Activated CD4-positive, alpha-beta T cell treated with anti-CD3 and anti-CD28 coated beads, Interleukin-2, amount 50 U/mL, for 1 hour (primary cell): Measurements from ENCODE around the gene ATP5F1A.
A peak's percentile ranks its signal among the peaks of the same experiment; 100 is the strongest.
"Not testable (repeated sequence)": the region's sequence is repeated elsewhere in the genome, so short reads cannot be mapped to it uniquely, and the experiment has no call there.

Experiments
- DNase-seq: peaks from one replicate; pipeline ENCODE4 v3.0.0-alpha.2; 2020

The ATP5F1A gene

DNA sequence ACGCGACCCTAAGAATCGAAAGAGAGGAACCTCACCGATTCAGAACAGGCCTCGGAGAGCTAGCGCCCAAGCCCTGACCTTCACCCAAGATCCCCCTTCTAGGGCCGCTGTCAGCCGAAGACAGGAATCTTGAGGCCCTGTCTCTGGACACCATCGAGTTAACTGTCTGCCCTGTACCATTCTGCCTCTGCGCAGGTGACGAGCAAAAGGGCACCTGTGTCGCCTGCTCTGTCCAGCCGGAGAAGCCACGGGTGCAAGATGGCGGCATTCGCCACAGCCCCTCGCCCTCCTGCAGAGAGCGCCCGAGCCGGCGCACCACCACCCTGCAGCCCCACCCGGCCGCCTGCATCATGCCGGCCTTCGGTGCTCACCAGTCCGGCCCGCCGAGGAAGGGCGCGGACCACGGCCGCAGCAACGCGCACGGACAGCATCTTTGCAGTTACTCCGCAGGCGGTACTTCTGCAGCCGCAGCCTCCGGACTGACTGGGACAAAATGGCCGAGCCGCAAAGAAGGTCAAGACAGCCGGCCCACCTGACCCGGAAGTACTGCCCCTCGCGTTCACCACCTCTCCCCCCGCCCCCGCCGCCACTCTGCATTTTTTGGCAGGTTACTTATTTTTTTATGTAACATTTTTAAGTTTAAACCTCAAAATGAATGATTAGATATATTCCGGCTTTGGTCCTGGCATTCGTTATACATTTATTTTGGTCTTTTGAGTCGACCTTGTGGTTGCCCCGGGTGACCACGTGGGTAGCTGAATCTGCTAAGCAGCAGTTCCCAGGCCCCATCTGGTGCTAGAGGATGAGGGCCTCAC, at the start of gene ATP5F1A:
Gene ATP5F1A, minus strand, starts transcription at position 496 of the 815 bp plus-strand sequence. Its CDS starts 65 bp downstream, at position 431.
- DNase-seq = peak; percentile 81

DNA sequence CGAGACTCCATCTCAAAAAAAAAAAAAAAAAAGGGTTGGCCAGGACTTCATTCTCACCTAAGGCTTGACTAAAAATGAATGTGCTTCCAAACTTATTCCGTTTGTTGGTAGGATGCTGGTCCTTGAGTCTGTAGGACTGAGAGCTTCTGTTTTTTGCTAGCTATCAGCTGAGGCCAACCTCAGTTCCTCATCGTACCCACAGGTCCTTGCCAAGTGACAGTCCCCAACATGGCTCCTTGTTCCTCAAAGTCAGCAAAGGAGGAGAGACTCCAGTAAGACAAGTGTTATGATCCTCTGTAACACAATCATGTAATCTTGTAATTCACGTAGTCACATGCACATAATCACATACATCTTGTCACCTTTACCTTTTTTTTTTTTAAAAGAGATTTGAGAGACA, 43.1 kb upstream of the ATP5F1A start:
- DNase-seq = no peak

DNA sequence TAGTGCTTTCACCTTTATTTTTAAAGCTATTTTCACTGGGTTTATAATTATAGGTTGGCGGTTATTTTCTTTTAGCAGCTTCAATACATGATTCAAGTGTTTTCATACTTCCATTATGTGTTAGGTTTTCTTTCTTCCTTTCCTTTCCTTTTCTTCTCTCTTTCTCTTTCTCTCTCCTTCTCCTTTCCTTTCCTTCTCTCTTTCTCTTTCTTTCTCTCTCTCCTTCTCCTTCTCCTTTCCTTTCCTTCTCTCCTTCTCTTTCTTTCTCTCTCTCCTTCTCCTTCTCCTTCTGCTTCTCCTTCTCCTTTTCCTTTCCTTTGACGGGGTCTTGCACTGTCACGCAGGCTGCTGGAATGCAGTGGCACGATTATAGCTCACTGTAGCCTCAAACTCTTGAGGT, 42.1 kb upstream of the ATP5F1A start:
- no peak for DNase-seq

DNA sequence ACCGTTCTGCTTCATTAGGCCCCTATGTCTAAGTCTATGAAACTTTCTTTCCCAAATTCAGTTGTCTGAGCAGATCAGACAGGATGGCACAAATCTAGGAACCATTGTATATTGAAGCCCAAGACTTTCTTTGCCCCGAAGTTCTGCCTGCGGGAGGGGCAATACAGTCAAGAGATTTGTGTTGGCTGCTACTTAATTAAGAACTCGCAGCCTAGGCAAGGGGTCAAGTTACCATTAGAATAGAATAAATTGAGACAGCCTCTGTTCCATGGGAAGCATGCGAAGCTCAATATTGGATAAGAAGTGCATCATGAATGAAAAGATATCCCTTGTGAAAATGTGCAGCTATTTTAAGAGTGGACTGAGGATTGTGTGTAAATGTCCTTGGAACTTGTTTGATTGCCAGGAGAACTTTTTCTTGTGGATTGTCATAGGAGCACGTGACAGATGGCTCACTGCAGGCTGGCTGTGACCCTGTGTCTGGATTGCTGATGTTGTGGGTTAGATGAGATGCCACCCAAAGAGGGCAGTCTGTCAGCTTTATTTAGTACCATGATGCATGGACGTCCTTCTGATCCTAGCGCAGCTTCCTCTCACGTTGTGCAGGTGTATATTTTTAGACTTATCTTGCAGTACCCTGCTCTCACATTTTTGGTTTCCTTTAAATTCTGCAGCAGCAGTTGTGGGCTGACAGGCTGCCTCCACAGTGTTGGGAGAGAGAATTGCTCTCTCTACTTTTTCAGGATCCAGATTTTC, 37.0 kb upstream of the ATP5F1A start:
- DNase-seq = no peak

DNA sequence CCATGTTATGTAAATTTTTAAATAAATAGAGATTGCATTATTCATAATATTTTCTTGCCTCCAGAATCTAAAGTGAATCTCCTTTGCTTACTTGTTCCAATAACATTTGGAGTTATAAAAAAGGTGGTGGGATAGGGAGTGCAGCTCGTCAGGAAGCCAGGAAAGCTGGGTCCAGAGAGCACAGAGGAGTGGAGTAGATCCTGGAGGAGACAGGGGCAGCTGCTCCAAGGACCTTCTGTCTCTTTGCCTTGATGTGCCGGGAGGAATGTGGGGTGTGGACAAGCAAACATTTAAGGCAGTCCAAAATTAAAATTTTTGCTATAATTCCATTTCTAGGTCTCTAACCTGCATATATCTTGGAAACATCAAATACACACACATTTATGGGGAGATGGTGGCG, 35.4 kb upstream of the ATP5F1A start:
- no peak for DNase-seq

DNA sequence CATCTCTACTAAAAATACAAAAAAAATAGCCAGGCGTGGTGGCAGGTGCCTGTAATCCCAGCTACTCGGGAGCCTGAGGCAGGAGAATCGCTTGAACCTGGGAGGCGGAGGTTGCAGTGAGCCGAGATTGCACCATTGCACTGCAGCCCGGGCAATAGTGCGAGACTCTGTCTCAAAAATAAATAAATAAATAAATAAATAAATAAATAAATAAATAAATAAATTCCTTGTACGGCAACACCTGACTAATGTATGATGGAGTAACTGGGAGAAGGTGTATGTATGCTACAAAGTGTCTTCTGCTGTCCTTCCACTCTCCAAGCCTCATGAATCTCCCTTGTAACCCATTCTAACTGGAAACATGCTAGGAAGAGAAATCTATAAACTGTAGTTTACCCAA, 32.5 kb upstream of the ATP5F1A start:
- not testable (repeated sequence) for DNase-seq

DNA sequence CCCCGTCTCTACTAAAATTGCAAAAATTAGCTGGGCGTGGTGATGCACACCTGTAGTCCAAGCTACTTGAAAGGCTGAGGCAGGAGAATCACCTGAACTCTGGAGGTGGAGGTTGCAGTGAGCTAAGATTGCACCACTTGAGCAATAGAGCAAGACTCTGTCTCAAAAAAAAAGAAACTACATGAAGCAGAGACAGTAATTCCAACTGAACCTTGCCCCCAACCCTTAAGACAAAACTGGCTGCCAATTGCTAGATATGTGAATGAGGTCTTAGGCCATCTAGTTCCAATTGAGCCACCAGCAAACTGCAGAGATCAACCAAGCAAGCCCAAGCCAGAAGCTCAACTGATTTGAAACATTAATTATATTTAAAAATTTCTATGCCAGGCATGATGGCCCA, 32.0 kb upstream of the ATP5F1A start:
- no peak for DNase-seq

DNA sequence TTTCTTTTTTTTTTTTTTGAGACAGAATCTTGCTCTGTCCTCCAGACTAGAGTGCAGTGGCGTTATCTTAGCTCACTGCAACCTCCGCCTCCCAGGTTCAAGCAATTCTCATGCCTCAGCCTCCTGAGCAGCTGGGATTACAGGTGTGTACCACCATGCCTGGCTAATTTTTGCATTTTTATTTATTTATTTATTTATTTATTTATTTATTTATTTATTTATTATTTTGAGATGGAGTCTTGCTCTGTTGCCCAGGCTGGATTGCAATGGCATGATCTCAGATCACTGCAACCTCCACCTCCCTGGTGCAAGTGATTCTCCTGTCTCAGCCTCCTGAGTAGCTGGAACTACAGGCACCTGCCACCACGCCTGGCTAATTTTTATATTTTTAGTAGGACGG, 28.5 kb upstream of the ATP5F1A start:
- DNase-seq = not testable (repeated sequence)

DNA sequence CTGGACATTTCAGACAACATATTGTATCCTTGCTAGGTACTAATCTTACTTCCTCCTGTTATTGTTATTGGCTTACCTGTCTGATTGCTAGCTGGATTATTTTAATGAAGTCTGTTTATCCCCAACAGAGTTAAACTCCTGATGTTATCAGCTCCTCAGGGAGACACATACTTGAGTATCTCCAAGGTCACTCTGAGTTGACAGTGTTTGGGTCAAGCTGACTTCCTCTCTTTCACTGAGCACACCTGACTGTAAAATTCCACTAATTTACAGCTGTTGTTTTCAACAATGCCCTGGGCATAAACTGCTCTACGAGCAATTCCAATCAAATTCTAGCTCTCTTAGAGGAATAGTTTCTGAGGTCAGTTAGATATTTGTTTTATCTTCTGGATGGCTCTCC, 15.7 kb upstream of the ATP5F1A start:
- no peak for DNase-seq

DNA sequence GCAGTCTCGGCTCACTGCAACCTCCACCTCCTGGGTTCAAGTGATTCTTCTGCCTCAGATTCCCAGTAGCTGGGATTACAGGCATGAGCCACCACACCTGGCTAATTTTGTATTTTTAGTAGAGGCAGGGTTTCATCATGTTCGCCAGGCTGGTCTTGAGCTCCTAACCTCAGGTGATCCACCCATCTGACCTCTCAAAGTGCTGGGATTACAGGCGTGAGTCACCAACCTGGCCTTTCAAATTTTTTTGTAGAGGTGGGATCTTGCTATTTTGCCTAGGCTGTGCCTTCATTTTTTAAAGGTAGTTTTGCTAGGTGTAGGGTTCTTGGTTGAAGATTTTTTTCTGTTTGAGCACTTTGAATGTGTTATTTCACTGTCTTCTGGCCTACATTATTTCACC, 12.3 kb upstream of the ATP5F1A start:
- no peak for DNase-seq

DNA sequence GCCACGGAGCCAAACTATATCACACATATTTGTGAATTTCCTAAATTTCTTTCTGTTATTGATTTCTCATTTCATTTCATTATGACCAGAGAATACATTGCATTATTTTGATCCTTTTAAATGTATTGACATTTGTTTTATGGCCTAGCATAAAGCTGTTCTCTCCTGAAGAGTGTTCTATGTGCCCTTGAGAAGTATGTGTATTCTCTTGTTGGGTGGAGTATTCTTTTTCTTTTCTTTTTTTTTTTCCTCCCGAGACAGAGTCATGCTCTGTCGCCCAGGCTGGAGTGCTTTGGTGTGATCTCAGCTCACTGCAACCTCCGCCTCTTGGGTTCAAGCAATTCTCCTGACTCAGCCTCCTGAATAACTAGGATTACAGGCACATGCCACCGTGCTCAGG, 11.3 kb upstream of the ATP5F1A start:
- DNase-seq = no peak

DNA sequence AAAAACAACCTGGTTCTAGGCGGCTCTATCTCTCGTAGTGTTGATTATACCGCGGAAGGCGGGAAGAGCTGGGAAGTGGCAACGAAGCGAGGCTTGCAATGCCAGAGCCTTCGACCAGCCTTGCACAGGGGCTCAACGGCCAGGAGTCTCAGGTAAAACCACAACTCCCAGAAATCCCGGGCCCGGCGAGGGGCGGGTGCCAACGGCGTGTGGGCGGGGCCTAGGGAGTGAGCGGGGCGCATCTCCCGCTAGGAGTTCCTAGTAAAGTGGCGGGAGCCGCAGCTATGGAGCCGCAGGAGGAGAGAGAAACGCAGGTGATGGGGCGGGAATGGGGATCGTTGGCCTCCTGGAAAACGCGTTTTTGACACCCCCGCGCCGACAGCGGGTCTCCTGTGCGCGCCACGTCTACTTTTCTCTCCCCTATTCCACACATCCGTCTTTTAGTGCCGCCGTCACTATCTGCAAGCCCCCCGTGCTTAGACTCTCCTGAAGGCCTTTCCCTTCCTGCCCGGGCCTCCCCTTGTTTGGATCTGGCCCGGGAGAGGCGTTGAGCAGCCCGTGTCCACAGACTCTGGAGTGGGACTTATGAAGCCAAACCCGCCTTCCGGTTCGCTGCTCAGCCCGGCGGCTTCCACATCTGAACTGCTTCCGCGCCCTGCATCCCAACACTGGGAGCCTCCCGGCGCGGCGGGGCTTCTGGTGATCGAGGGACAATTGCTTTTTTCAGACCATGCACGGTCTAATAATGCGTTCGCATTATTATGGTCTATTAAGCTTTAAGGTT, 6.2 kb upstream of the ATP5F1A start, which contains the start of gene HAUS1:
Gene HAUS1, plus strand, starts transcription at position 258 of the 784 bp plus-strand sequence. Its CDS starts 27 bp downstream, at position 285.
- DNase-seq = peak; percentile 76

DNA sequence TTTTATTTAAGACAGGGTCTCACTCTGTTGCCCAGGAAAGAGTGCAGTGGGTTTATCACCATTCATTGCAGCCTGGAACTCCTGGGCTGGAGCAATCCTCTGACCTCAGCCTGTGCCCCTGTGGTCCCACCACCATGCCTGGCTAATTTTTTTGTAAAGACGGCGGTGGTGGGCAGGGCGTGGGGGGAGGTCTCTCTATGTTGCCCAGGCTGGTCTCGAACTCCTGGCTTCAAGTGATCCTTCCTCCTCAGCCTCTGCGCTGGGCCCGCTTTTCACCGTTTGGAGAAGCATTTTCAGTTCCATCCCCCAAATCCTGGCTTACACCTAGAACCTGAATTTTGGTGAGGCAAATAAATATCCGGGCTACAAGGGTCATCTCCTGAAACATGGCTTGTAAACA, 1.4 kb upstream of the ATP5F1A start:
- no peak for DNase-seq

DNA sequence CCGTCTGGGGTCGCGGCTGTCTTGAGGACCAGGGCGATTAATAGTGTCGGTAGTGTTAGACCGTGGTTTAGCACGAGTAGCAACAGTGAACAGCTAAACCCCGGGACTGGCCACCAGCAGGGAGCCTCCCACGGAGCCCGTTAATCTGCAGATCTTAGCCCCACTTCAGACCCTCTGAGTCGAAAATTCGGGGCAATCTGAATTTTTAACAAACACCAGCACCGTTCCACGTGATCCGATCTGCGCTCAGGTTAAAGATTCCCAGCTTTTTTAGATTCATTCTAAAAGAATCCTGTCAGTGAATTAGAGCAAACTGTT, 479 bp upstream of the ATP5F1A start:
- DNase-seq = no peak

DNA sequence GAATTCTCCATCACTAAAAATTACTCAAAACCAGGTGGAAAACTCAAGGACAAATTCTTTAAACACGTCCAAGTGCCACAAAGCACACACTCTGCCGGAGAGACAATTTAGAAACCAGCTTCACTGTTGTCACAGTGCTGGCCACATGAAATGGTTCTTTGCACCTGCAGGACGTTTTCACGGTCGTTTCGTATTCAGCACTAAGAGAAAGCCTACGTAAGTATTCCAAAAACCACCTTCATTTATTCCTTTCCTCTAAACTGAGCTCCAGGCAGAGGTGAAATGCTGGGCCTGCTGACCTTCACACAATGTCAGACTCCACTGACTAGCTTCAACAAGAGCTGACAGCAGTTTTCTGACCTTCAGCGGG, 680 bp downstream of the ATP5F1A start:
- DNase-seq = no peak

DNA sequence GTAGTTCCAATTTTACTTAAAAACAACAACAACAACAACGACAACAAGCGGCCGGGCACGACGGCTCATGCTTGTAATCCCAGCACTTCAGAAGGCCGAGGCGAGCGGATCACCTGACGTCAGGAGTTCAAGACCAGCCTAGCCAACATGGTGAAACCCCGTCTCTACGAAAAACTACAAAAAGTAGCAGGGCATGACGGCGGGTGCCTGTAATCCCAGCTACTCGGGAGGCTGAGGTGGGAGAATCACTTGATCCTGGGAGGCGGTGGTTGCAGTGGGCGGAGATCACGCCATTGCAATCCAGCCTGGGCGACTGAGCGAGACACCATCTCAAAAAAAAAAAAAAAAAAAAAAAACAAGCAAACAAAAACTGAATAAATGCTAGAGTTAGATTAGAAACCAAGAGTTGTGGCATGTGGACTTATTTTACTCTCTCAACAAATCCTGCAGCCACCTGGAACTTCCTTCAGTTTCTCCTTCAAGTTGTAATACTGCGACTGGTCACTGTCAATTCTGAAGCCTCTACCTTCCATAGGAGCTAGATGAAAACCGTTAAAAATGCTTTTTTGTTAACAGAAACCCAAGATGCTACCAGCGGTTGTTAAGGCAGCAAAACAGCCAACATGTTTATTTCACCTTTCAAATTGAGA, 1.3 kb downstream of the ATP5F1A start:
- DNase-seq = no peak

DNA sequence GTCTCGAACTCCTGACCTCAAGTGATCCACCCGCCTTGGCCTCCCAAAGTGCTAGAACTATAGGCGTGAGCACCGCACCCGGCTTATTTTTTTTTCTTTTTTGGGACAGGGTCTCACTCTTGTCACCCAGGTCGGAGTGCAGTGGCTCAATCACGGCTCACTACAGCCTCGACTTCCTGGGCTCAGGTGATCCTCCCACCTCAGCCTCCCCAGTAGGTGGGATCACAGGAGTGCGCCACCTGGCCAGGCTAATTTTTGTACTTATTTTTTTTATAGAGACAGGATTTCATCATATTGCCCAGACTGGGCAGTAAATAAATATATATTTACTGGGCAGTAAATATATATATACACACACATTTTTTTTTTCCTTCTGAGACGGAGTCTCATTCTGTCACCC, 2.6 kb downstream of the ATP5F1A start:
- DNase-seq = no peak

DNA sequence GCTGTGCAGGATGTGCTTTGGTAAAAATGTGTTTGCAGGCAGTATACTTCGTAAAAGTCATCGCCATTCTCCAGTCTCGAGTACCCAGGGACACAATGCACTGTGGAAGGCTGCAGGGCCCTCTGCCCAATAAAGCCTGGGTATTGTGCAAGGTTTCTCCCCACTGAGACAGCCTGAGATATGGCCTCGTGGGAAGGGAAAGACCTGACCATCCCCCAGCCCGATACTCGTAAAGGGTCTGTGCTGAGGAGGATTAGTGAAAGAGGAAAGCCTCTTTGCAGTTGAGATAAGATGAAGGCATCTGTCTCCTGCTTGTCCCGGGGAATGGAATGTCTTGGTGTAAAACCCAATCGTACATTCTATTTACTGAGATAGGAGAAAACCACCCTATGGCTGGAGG, 9.6 kb downstream of the ATP5F1A start:
- DNase-seq = not testable (repeated sequence)

DNA sequence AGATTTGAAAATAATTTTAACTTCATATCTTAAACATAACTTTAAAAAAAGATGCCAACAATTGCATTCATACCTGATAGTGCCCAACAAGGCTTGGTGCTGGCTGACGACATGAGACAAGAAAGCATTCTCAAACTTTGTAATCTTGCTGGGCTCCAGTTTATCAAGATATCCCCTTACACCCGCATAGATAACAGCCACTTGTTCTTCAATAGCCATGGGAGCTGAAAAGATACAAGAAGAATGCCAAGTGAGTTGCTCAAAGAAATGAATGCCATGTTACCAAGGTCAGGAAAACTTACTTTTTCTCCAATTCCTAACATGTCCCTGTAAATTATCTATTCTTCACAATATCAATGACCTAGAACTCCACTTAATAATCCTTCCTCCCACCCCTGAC, 13.7 kb downstream of the ATP5F1A start:
- no peak for DNase-seq

DNA sequence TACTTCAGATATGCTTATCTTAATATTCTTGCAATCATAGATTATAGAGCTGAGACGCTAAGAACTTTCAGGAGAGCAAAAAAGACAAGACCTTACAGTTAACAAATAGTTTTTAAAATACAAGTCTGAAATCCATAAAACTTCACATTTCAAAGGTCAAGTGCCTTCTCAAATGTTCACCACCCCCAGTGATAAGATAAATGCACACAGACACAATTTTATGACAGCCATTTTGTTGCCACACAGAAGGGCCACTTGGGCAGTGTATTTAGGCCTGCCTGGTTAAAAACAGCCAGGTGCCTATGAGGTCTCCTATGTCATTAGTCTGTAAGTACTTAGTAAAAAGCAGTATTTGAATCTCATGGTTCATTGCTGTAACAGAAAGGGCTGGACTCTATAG, 17.9 kb downstream of the ATP5F1A start:
- DNase-seq = no peak

DNA sequence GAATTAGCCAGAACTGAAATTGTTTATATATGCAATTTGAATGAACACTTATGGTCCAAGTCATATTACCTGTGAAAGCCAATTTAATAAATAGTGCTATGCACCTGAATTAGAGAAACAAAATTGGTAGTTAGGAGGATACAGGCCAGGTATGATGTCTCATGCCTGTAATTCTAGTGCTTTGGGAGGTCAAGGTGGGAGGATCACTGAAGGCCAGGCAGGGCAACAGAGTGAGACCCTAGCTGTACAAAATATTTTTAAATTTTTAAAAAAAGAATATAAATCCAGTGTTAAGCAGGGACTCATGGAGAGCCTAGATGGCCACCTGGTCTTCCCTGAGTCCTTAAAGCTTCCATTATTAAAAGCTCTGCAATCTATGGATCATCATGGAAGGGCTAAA, 18.8 kb downstream of the ATP5F1A start:
- no peak for DNase-seq

DNA sequence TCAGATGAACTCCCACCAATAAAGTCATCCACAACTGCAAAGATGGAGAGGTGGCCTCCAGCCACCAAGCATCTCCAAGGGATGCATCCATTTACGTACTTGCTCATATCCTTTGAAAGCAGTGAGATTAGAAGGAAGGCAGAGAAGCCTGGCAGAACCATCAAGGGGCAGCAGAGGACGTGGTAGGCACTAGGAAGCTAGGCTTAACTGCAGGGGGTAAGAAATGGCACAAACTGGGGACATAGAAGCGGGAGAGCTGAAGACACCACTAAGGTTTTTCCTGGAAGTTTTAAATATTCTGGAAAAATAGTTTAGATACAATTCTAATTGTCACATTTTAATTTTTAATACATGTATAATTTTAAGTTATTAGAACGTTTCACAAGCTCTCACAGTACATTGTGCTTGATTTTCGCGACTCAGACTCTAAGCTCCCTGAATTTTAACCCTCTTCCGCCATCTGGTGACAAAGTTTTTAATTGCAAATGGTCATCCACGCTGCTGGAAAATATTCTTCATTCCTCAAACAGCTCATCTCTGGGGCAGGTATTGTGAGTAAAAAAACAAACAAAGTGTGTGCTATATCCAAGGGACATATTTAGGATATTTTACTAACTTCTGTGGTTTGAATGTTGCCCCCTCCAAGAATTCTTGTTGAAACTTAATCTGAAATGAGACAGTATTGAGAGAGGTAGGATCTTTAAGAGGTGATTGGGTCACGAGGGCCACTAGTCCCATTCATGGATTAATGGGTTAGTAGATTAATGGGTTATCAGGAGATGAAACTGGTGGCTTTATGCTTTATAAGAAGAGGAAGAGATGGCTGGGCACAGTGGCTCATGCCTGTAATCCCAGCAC, 24.4 kb downstream of the ATP5F1A start:
- DNase-seq = peak; percentile 43
